Activated CD4-positive, alpha-beta T cell treated with anti-CD3 and anti-CD28 coated beads, Interleukin-10, Interleukin-2, amounts not matched to agents 100 ng/mL and 50 ng/mL, durations not matched to agents 16 hours and 8 hours (primary cell): Measurements from ENCODE around the gene GULP1.
"Not testable (repeated sequence)": the region's sequence is repeated elsewhere in the genome, so short reads cannot be mapped to it uniquely, and the experiment has no call there.

ENCODE experiments used
- DNase-seq: peaks from one replicate; pipeline ENCODE4 v3.0.0-alpha.2; 2020

Gene GULP1

DNA sequence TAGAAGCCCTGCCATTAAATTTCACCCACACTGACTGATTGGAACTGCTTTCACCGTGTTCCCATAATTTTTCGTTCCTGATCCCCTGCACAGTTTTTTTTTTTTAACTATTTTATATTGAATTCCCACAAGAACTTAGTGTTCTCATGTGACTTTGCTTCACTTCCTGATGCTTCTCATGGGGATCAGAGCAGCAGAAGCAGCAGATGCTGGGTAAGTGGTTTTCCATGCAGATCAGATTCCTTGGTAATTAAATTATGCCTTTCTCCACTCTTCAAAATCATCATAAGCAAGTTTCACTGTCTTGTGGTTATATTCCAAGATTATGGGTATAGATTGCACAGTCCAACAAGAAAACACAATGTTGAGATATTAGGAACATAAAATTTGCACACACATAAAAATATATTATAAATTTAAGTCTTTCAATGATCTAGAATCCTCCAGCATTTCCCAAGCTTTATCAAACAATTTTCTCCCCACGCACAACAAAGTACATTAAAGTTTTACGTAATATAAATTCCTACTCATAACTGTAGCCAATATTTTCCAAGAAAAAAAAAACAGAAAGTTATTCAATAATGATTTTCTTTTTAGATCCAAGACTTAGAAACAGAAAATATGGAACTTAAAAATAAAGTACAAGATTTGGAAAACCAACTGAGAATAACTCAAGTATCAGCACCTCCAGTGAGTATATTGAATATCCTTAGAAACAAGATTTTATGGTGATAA is 277.9 kb downstream of the GULP1 start:
- DNase-seq = no peak

- no peak for DNase-seq
Measured at GRCh38 chr2:188570370-188570769, 278.7 kb downstream of the GULP1 start.

DNA sequence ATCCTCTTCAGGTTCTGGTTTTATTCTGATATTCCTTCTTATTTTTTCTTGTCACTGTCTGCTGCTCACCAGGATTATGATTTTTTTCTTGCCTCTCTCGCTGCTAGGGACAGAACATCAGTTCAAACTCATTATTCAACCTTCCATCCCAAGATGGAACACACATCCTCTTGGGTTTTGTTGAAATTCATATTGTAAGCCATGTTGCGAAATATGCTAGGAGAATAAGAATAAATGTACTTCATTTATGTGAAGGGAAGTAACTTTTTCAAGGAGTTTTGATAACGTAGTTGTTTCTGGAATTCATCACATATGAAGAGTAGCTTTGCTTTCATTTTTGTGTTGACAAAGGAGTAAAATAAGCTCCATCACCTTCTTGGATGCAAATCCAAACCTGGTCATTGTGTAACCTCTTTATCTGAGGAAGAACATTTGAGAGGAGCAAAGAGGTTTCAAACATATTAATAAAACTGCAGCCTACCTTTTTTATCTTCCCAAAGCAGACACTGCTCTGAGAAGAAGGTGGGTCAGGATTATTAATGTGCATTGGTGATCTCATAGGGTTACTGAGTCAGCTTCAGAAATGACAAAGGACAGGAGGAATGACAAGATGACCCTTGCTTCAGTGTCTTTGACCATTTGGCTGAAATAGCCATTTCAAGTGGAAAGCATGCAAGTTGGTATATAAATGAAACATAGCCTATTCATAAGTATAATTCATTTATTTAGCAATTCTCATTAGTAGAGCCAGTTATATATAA is 280.0 kb downstream of the GULP1 start:
- no peak for DNase-seq

DNA sequence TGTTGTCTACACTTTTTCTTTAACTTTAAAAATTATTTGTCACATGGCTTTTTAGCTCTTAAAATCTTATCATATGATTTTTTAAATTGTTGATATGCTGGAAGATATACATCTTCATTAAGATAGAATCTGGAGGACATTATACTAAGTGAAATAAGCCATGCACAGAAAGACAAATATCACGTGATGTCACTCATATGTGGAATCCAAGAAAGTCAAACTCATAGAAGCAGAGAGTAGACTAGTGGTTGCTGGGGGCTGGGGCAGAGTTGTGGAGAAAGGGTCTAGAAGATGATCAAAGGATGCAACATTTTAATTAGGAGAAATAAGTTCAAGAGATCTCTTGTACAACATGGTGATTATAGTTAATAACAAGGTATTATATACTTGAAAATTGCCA is 280.9 kb downstream of the GULP1 start:
- no peak for DNase-seq

- DNase-seq = no peak
Measured at GRCh38 chr2:188573453-188573852, 281.8 kb downstream of the GULP1 start.

GRCh38 chr2:188576006-188576405 is 284.3 kb downstream of the GULP1 start:
- no peak for DNase-seq

GRCh38 chr2:188576651-188577050 is 285.0 kb downstream of the GULP1 start:
- no peak for DNase-seq

- no peak for DNase-seq
Measured at GRCh38 chr2:188577231-188577630, 285.6 kb downstream of the GULP1 start.

DNA sequence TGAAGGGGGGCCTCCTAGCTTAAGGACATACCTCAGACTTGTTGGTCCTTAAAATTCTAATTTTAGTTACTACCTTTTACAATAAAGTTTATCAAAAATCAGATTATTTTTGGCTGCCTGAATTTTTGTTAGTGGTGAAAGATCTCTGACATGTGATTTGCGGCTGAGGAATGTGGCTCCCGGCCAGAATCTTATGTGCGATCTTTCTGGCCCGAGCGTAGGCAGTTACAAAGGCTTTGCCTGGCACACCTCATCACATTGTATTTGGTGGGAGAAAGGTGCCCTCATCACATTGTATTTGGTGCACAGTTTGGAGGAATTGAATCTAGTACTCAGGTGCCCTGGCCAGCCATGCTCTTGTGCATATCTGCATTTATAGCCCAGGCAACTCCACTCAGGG is 289.1 kb downstream of the GULP1 start:
- DNase-seq = no peak

GRCh38 chr2:188582211-188582610 is 290.5 kb downstream of the GULP1 start:
- DNase-seq = no peak

DNA sequence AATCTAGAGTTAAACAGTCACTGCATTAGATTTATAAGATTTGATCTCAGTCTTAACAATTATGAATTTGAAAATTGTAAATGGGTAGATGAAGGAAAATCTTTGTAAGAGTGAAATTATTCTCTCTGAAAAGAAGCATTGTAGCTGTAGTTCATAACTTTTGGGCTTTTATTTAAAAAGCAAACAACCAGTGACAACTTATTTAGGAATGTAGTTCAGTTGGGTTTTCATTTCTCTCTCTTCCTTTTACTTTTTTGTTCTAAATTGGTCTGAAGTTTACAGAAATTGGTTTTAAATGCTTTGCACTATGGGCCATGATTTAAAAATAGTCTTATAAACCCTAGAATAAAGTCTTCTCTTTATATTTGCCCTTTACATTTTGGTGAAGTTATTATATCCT is 296.6 kb downstream of the GULP1 start:
- no peak for DNase-seq

DNA sequence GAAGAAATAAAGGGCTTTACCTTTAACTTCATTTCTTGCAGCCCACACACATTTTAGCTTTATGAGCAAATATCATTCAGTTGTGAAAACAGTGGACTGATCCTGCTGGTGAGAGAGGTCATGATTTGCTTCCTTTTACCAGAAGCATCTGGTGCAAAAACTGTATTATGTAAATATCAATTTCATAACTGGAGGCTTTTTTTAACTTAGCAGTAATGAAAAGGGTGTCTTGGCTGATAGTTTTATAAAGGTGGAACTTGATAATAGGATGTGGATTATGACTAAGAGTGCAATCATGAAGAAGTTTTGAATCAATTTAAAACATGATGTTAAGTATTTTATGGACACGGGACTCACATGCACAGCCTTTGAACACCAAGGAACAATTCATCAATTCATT is 304.4 kb downstream of the GULP1 start:
- DNase-seq = no peak

DNA sequence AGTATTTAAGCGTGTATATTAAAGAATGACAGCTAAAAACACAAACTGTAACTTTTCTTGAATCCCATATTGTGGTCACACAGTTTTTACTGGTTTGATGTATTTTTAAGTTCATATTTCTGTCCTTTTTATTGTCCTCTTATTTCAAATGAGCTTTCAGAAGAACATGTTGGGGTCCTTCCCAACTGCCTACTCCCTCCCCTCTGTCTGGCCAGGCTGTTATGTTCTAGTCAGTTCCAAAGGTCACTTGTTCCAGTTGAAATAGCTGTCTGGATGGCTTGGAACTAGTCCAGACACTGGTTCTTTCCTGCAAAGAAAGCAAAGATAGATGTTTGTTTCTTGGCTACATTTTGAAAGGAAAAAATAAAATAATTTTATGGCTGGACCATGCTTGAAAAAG is 306.9 kb downstream of the GULP1 start:
- DNase-seq = no peak

- DNase-seq = no peak
Measured at GRCh38 chr2:188599140-188599539, 307.5 kb downstream of the GULP1 start.

DNA sequence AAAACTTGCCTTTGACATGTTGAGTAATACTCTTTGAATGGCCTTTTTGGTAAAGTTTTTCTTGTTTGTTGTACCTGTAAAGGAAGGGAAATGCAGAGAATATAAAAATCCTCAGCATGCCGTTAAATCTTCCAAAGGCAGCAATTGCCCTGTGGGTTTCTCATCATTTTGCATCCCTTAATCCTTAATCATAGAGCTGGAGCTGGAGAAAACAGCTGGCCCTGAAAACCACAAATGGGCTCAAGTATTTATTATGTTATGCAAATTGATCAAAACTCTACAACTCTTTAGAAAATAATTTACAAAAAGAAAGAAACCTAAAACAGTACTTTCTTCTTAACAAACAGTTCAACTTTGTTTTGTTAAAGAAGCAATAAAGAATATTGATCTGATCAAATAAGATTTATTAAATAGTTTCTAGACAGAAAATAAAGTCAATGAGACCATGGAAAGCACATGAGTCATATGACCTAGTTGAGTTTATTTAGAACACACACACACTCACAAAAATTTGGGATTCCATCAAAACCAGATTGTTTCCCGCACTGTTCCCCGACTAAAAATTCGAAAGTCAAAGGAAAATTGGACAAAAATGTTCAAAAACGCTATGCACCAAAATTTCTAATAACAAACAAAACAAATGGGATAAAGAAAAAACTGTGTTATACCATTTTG is 309.0 kb downstream of the GULP1 start:
- DNase-seq = no peak

- no peak for DNase-seq
Measured at GRCh38 chr2:188601391-188601790, 309.7 kb downstream of the GULP1 start.

GRCh38 chr2:188601927-188602326 is 310.3 kb downstream of the GULP1 start:
- DNase-seq = no peak

DNA sequence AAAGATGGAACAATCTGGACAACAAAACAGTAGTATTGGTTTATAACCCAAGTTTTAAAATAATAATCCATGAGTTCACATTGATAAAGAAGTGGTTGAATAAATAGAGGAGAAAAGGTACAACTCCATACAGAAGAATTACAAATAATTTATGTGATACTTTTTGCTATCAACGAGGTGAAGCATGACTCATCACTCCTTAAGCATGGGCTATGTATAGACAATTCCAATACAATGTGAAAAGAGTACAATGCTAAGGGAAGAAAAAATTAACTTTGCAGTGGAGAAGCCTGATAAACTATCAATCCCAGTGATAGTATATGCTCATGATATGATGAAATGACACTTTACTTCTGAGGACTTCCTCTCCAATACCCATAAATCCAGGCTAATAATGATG is 312.9 kb downstream of the GULP1 start:
- DNase-seq = no peak

DNA sequence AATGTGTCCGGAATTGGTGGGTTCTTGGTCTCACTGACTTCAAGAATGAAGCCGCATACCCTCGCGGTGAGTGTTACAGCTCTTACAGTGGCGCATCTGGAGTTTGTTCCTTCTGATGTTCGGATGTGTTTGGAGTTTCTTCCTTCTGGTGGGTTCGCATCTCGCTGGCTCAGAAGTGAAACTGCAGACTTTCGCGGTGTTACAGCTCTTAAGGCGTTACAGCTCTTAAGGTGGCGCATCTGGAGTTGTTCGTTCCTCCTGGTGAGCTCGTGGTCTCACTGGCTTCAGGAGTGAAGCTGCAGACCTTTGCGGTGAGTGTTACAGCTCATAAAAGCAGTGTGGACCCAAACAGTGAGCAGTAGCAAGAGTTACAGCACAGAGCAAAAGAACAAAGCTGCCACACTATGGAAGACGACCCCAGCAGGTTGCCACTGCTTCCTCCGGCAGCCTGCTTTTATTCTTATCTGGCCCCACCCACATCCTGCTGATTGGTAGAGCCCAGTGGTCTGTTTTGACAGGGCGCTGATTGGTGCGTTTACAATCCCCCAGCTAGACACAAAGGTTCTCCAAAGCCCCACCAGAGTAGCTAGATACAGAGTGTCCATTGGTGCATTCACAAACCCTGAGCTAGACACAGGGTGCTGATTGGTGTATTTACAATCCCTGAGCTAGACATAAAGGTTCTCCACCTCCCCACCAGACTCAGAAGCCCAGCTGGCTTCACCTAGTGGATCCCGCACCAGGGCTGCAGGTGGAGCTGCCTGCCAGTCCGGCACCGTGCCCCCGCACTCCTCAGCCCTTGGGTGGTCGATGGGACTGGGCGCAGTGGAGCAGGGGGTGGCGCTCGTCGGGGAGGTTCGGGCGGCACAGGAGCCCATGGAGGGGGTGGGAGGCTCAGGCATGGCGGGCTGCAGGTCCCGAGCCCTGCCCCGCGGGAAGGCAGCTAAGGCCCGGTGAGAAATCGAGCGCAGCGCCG is 314.2 kb downstream of the GULP1 start:
- not testable (repeated sequence) for DNase-seq

DNA sequence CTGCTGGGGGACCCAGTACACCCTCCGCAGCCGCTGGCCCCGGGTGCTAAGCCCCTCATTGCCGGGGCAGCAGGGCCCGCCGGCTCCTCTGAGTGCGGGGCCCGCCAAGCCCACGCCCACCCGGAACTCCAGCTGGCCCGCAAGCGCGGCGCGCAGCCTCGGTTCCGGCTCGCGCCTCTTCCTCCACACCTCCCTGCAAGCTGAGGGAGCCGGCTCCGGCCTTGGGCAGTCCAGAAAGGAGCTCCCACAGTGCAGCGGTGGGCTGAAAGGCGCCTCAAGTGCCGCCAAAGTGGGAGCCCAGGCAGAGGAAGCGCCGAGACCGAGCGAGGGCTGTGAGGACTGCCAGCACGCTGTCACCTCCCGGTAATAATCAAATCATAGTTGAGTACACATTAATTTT is 314.9 kb downstream of the GULP1 start:
- not testable (repeated sequence) for DNase-seq

- DNase-seq = peak; percentile 9
Measured at GRCh38 chr2:188607501-188607900, 315.8 kb downstream of the GULP1 start.

DNA sequence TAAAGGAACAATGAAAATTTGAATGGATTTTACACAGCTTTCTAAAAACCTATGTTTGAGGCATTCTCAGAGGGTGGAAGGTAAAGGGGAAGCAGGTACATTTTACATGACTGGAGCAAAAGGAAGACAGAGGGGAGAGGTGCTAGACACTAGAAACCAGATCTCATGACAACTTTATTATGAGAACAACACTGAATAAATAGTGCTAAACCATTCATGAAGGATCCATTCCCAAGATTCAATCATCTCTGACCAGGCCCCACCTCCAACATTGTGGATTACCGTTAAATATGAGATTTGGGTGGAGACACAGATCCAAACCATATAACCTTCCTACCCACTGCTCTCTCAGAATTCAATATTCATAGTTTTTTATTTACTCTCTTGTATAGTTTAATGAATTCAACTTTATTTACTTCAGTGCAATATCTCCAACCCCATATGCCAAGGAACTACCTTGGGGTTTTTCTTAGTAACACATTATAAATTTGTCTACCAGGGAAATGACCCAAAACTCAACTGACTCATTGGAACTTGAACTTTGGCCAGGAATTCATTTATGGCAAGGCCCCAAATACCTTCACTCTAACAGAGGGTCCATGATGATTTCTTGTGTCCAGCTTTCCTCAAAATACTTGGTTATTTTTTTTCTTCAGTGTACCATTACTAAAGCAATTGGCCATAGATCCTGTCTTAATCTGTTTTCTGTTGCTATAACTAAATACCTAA is 317.8 kb downstream of the GULP1 start:
- no peak for DNase-seq
